Left renal cortex interstitium (tissue), 4 donors: Measurements from ENCODE around the gene TRPC6. TPM values are rescaled to one million over a fixed set of nuclear protein-coding genes. Genes with fewer than 3 reads are reported as not detected.

ENCODE experiments used
- DNase-seq, 4 donors: peaks; one replicate each; pipeline ENCODE4 v3.0.0-alpha.2; 2013; ENCODE audit warnings: low read depth in 4 of 4, low spot score in 2 of 4, missing footprints in 1 of 4
- polyA plus RNA-seq, 4 donors: library from polyadenylated mRNA; unstranded; fragments of 120-200 nt; gene quantifications; one replicate each; pipeline ENCODE4 v1.2.1, GENCODE V29; 2013; ENCODE audit not compliant: insufficient read length in 4 of 4

Gene TRPC6
- 1 to 10 TPM; 6.6 to 9.3 (median 8.1) TPM for polyA plus RNA-seq

GRCh38 chr11:101583251-101584128, at the start of gene TRPC6:
TSS of gene TRPC6 (minus strand) at chr11:101584007. CDS start at chr11:101583503, 504 bp downstream.
- DNase-seq, result peak in 1 of 4 donors; percentile 41

- no peak for DNase-seq
These were observed 36.2 kb upstream of the TRPC6 start for GRCh38 chr11:101620026-101620425.

- no peak for DNase-seq
These were observed 34.9 kb upstream of the TRPC6 start for GRCh38 chr11:101618709-101619108.

GRCh38 chr11:101617735-101618332, 34.0 kb upstream of the TRPC6 start:
- peak in 2 of 4 donors; percentile 8 to 23 for DNase-seq

GRCh38 chr11:101612481-101612880, 28.7 kb upstream of the TRPC6 start:
- DNase-seq, result no peak

- DNase-seq, result no peak
These were observed 17.1 kb upstream of the TRPC6 start for GRCh38 chr11:101600924-101601323.

- DNase-seq, result no peak
These were observed 3.2 kb upstream of the TRPC6 start for GRCh38 chr11:101586965-101587364.

- DNase-seq, result peak in 1 of 4 donors; percentile 6
These were observed 848 bp upstream of the TRPC6 start for GRCh38 chr11:101584655-101585054.

GRCh38 chr11:101584129-101584515, 315 bp upstream of the TRPC6 start:
- no peak for DNase-seq

- peak in 1 of 4 donors; percentile 25 for DNase-seq
These were observed 887 bp downstream of the TRPC6 start for GRCh38 chr11:101582989-101583250.

GRCh38 chr11:101582236-101582988, 1.4 kb downstream of the TRPC6 start:
- DNase-seq, result peak in 1 of 4 donors; percentile 17

- no peak for DNase-seq
These were observed 6.3 kb downstream of the TRPC6 start for GRCh38 chr11:101577461-101577860.

GRCh38 chr11:101576456-101576855, 7.4 kb downstream of the TRPC6 start:
- no peak for DNase-seq

- no peak for DNase-seq
These were observed 8.9 kb downstream of the TRPC6 start for GRCh38 chr11:101574886-101575285.

- DNase-seq, result no peak
These were observed 16.7 kb downstream of the TRPC6 start for GRCh38 chr11:101567071-101567470.

GRCh38 chr11:101566626-101567025, 17.2 kb downstream of the TRPC6 start:
- DNase-seq, result no peak

GRCh38 chr11:101563166-101563565, 20.6 kb downstream of the TRPC6 start:
- no peak for DNase-seq

- DNase-seq, result no peak
These were observed 28.4 kb downstream of the TRPC6 start for GRCh38 chr11:101555366-101555765.

- DNase-seq, result no peak
These were observed 29.9 kb downstream of the TRPC6 start for GRCh38 chr11:101553891-101554292.

GRCh38 chr11:101552888-101553287, 30.9 kb downstream of the TRPC6 start:
- DNase-seq, result no peak

GRCh38 chr11:101528541-101528940, 55.3 kb downstream of the TRPC6 start:
- no peak for DNase-seq
